HG02938 (cell line): Measurements from ENCODE around the gene SMARCAL1.

Source experiments
- ATAC-seq: cut with Tn5 transposase; IDR thresholded peaks from one replicate; pipeline ENCODE4 v1.9.1; 2021; ENCODE audit warnings: mild to moderate bottlenecking, moderate library complexity; ENCODE audit not compliant: unreplicated experiment

The SMARCAL1 gene

DNA sequence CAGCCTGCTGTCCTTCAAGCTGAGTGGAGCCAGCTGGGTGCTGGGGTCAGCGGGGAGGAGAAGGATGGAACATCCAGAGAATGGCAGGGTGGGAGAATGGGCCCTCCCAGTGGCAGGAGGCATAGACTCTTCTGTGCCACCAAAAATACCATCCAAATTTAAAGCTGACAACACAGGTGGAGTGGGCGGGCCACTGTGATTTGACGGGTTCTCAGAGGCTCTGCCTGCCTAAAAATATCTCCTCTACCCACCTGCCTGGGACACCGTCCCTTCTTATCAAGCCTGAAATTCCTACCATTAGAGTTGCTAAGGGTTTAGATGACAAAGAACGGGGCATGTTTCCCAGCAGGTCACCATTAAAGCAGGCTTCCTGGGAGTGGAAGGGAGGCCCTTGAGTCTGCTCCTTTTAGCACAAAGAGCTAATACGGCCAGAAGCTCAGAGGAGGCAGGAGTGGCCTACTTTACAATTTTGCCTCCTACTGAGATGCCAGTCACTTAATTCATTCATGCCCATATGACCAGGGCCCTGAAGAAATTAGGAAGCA lies 20.2 kb upstream of the SMARCAL1 start:
- no peak for ATAC-seq

DNA sequence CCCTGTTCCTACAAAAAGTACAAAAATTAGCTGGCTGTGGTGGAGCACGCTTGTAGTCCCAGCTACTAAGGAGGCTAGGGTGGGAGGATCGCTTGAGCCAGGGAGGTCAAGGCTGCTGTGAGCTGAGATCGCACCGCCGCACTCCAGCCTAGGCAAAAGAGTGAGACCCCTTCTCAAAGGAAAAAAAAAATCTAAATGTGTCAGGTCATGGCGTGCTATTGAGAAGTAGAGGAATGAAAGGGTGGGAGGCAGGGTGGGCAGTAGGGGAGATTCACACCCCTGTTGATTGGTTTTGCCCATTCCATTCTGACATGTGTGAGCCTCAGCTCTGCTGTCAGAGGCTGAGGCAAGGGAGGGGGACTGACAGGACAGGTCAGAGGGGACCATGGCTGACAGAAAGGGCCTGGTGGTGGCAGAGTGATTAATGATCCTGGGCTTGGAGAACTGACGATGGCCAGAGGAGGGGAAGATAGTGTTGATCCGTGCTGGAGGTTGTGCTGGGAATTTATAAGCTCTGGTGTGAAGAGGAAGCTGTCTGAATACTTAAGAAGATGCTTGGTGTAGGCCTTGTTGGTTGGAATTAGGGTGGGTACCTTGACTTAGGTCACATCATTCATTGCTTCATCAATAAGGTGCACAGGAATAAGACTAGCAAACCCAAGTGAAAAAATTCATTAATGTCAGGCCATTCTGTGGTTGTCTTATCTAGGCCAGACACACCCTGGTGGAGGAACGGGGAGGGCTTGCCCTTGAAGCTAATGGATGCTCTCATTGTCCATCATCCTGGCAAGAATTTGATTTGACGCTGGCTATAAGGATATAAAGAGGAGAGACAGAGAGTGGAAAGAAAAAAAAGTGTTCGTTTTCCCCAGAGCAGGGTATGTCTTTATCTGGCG lies 19.1 kb upstream of the SMARCAL1 start:
- no peak for ATAC-seq

GRCh38 chr2:216394881-216395280 lies 17.4 kb upstream of the SMARCAL1 start:
- ATAC-seq = no peak

DNA sequence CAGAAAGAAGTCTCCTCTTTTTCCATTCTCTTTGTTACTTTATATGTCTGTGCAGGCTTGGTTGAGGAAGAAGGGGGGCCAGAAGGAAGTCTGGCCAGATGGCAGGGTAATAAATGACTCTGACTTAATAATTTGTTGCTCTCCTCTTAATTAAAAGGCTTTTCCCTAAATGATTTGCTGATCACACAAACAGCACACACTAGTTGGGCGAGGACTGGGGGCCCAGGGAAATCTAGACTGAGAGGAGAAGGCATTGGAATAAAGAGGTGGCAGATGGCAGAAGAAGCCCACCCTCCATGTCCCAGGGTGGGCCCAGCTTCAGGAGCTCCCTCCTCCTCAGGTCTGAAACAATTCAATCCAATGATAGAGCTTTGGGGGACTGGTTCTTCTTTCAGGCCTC lies 12.7 kb upstream of the SMARCAL1 start:
- ATAC-seq = no peak

- no peak for ATAC-seq
Measured at GRCh38 chr2:216402751-216403150, 9.5 kb upstream of the SMARCAL1 start.

DNA sequence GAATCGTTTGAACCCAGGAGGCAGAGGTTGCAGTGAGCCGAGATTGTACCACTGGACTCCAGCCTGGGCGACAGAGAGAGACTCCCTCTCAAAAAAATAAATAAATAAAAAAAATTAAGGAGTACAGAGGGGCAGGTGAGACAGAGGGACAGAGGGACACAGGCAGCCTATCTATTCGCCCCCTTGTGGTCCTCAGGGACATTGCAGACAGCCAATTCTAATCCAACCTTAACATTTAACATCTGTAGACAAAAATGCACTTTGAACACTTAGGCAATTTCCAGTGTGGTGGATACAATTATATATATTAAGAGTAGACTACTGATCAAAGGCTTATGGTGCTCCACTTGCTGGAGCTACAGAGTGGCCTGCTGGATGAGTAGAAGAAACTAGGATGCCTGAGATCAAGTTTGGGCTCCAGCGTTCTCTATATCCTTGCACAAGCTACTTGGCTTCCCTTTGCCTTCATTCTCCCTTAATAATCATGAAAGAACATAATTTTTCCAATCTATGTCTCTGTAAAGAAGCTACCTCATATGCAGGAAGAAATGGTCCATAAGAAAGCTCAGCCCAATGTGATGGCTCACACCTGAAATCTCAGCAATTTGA lies 8.2 kb upstream of the SMARCAL1 start:
- ATAC-seq = no peak

- ATAC-seq = no peak
Measured at GRCh38 chr2:216405588-216405987, 6.7 kb upstream of the SMARCAL1 start.

DNA sequence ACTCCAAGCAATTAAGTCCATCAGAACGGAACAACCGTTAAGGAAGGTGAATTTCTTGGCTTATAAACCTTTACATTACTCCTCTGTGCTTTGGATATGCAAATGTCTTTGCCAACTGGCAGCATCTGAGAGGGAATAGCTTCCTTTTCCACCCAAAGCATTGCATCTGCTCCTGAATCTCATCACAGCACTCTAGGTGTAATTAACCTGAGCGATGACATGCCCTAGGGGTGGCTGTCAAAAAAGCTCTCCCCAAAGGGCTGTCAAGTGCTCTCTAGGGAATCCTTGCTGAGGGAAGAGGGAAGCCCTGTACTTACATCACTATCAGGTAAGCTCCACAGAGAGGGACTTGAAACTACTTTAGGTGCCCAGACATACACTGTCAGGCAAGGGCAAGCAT lies 5.5 kb upstream of the SMARCAL1 start:
- ATAC-seq = no peak

GRCh38 chr2:216408426-216409290 lies 3.6 kb upstream of the SMARCAL1 start:
- no peak for ATAC-seq

DNA sequence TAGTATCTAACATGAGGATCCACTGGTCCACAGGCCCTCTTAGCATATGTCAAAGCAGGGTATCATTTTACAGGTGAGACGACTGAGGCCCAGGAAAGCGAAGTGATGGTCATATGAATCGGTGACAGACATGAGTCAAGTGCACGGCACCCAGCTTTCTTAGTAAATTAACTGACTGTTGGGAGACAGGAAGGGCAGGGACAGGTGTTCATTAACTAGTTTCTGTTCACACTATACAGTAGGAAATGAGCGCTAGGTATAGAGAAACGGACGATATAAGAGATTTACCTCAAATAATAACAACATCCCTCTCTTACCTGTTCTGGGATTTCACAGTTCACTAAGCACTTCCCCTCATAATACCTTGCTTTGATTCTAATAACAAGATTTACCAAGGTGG lies 1.7 kb upstream of the SMARCAL1 start:
- no peak for ATAC-seq

DNA sequence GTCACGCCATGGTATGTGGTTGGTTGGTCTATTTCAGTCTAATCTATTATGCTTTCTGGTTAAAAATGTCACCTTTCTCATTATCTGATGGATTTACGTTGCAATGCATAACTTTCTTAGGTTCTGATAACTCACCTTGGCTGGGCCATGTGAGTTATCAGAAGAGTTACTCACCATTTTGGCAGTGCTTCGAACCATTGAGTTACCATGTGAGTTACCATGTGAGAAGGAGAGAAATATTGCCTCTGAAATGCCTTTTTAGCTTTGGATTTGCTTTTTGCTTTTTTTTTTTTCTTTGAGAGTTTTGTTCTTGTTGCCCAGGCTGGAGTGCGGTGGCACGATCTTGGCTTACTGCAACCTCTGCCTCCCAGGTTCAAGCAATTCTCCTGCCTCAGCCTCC lies 1.6 kb downstream of the SMARCAL1 start:
- no peak for ATAC-seq

DNA sequence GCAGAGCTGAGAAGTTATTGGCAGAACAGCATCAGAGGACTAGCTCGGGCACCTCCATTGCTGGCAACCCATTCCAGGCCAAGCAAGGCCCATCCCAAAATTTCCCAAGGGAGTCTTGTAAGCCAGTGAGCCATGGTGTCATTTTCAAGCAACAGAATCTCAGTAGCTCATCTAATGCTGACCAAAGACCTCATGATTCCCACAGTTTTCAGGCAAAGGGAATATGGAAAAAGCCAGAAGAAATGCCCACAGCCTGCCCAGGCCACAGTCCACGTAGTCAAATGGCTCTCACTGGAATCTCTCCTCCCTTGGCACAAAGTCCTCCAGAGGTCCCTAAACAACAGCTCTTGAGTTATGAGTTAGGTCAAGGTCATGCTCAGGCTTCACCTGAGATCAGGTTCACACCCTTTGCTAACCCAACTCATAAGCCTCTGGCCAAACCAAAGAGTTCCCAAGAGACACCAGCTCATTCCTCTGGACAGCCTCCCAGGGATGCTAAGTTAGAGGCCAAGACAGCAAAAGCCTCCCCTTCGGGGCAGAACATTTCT lies 2.6 kb downstream of the SMARCAL1 start:
- no peak for ATAC-seq

- no peak for ATAC-seq
Measured at GRCh38 chr2:216415541-216415940, 3.3 kb downstream of the SMARCAL1 start.

DNA sequence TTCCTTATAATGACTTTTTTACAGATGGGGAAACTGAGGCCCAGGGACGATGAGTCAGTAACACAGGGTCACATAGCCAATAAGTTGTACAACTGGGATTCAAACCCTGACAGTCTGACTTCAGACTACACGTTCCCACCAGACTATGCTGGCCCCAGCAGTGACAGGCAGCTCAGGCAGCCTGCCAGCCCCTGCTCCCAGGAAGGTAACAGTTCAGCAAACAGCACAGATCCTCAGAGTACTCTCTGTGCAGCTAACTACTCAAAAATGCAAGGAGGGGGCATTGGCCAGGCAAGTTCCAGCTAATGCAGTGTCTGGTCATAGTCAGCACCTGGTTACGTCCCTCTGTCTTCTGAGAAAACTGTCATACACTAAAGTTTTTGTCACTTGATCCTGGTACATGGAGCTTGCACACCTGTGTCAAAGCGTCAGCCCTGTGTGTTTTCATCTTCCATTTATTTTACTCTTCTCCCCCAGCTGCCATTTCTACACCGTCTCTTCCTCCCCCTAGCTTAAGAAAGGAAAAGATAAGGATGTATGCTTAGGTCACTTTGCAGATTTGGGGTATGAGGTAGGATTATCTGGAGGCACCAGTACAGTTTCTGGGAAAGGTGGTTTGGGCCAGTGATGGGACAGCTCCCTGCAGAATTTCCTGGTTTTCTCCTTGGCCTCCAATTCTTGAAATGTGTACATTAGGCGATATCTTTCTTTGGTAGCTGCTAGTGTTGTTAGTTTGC lies 4.5 kb downstream of the SMARCAL1 start:
- no peak for ATAC-seq

DNA sequence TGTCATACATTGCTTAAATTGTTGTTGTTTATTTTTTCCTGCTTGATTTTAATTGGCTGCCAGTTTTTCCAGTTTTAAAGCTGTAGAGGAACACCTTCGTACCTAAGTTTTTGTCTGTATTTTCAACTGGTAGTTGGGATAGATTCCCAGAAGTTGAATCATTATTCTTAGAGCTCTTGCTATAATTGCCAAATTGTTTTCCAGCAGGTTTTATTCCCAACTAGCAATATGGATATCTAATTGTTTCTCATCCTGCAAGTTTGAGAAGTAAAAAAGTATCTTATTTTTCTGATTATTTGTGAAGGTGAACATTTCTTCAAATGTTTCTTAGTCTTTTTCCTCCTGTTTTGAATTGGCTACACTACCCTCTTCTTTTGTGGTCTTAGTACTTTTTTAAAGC lies 6.7 kb downstream of the SMARCAL1 start:
- ATAC-seq = no peak

DNA sequence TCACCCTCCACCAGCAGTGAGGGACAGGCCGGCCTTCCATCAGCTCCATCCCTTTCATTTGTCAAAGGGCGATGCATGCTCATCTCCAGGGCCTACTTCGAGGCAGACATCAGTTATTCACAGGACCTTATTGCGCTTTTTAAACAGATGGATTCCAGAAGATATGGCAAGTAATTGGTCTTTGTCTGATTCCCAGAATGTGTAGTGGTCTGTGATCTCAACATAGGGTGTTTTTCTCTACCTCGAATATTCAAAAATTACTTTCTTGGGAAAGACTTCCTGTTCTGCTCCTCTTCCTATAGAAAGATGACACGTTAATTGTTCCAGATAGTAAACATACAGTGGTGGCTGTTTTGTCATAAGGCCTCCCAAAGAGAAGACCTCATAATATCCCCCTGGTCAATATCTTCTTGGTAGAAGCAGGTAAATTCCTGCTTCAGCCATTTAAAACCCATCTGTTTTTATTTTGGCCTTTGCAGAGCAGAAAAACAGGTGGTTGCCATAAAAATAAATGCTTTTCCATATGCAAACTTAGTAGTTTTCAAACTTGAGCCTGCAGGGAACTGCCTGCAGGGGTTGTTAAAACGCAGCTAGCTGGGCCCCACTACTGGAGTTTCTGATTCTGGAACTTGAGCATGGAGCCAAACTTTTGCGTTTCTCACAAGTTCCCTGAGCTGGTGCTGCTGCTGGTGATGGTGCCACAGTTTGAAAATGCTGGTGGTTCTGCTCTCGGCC lies 8.2 kb downstream of the SMARCAL1 start:
- ATAC-seq = no peak

DNA sequence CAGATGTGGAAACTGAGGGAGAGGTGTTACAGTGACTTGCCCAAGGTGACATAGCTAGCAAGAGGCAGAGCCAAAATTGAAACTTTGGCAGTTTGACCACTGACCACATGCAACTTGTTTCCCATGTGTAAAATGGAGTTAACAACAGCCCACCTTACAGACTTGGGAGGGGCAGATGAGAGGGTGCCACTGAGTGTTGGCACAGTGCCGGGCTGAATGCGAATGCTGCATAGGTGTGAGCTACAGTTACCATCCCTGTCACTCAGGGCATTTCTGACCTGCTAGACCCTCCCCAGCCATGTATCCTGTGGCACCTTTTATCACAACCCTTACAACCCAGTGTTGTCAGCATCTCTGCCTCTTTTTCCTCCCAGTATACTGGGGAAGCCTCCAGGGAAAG lies 10.8 kb downstream of the SMARCAL1 start:
- no peak for ATAC-seq

DNA sequence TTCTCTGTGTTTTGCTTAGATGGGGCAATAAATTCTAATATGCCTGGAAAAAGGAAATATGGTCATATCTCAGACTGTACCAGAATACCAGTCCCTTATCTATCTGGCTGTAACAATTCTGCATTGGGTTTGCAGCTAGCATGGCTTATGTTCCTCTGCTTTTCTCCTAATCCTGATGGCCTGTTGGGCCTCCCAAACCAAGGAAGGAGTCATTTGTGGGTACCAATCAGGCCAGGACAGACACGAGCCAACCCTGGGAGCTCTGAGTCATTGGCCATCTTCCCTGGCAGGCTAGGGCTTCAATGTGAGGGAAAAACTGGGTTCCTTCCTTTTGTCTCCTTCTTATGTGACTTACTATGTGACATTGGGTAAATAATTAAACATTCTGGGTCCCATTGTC lies 12.0 kb downstream of the SMARCAL1 start:
- ATAC-seq = no peak

- no peak for ATAC-seq
Measured at GRCh38 chr2:216425008-216425787, 12.9 kb downstream of the SMARCAL1 start.
